GM13977 (cell line): ENCODE data around the gene THAP7.
"Not testable (repeated sequence)": the region's sequence is repeated elsewhere in the genome, so short reads cannot be mapped to it uniquely, and the experiment has no call there.

Experiments
- DNase-seq: peaks from one replicate; pipeline ENCODE4 v3.0.0; 2012; ENCODE audit warnings: low spot score
- in situ Hi-C: fragments of 300-500 bp; cut with MboI; formaldehyde crosslinking; loops from one replicate; pipeline ENCODE4 v1.12.0; 2022; ENCODE audit warnings: low sequenced_read_pairs, low pct_unique_long_range_greater_than_20kb, mixed read lengths, inconsistent platforms; ENCODE audit not compliant: unreplicated experiment
- TF ChIP-seq, protein P1 (sequence below): IDR thresholded peaks from 2 replicates; pipeline ENCODE4 v1.5.1; 2012; ENCODE audit warnings: mild to moderate bottlenecking, control low read depth; ENCODE audit not compliant: insufficient read depth; ENCODE audit errors: extremely low read depth, missing control alignments

The THAP7 gene

DNA sequence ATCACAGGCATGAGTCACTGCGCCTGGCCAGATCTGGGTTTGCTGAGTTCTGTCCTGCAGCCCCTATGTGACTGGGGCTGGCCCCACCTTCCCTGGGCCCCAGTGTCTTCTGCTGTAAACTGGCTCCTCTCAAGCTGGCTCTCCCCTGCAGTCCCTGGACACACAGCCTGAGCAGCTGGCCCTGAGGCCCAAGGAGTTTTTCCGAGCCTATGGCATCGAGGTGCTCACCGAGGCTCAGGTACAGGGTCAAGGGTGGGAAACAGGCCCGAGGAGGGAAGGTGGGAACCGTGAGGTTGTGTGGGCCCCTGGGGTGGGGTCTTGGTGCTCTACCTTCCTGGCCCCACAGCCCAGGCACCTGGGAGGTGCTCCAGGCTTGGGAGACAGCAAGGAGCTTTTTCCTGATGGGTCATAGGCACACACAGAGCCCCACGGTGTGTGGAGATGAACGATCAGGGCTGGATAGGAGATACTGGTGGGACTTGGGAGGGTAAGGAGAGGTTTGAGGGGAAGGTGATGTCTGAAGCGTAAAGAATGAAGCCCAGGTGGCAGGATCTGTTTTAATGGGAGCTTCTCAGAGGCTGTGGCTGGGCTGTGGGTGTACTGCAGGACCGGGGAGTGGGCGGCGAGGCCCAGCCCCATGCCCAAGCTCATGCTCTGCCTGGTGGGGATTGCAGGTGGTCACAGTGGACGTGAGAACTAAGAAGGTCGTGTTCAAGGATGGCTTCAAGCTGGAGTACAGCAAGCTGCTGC is 26.2 kb downstream of the THAP7 start:
- in situ Hi-C loops, result no loop called here

DNA sequence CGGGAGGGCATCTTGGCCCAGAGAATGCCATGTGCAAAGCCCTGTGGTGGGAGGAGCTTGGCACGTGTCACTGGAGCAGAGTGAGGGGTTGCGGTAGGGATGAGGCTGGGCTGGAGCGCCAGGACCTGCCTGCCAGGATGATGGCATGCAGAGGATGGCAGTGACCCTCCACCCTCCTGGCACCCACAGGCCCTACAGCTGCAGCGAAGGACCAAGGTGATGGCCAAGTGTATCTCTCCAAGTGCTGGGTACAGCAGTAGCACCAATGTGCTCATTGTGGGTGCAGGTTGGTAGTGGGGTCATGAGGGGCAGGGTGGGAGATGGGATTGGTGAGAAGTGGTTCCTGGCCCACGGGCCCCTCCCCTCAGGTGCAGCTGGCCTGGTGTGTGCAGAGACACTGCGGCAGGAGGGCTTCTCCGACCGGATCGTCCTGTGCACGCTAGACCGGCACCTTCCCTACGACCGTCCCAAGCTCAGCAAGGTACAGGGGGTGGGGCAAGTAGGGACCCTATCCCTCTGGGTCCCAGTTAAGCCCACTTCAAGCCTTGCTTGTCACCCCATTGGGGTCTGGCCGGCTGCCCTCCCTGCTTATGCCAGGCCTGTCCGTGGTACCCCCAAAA is 27.5 kb downstream of the THAP7 start:
- in situ Hi-C loops, result no loop called here
- no peak for DNase-seq
- TF ChIP-seq, protein P1, sequence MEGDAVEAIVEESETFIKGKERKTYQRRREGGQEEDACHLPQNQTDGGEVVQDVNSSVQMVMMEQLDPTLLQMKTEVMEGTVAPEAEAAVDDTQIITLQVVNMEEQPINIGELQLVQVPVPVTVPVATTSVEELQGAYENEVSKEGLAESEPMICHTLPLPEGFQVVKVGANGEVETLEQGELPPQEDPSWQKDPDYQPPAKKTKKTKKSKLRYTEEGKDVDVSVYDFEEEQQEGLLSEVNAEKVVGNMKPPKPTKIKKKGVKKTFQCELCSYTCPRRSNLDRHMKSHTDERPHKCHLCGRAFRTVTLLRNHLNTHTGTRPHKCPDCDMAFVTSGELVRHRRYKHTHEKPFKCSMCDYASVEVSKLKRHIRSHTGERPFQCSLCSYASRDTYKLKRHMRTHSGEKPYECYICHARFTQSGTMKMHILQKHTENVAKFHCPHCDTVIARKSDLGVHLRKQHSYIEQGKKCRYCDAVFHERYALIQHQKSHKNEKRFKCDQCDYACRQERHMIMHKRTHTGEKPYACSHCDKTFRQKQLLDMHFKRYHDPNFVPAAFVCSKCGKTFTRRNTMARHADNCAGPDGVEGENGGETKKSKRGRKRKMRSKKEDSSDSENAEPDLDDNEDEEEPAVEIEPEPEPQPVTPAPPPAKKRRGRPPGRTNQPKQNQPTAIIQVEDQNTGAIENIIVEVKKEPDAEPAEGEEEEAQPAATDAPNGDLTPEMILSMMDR, result no peak

More for the DNA sequence above, 26.2 kb downstream of the THAP7 start:
- no peak for DNase-seq
- TF ChIP-seq, protein P1, result no peak

DNA sequence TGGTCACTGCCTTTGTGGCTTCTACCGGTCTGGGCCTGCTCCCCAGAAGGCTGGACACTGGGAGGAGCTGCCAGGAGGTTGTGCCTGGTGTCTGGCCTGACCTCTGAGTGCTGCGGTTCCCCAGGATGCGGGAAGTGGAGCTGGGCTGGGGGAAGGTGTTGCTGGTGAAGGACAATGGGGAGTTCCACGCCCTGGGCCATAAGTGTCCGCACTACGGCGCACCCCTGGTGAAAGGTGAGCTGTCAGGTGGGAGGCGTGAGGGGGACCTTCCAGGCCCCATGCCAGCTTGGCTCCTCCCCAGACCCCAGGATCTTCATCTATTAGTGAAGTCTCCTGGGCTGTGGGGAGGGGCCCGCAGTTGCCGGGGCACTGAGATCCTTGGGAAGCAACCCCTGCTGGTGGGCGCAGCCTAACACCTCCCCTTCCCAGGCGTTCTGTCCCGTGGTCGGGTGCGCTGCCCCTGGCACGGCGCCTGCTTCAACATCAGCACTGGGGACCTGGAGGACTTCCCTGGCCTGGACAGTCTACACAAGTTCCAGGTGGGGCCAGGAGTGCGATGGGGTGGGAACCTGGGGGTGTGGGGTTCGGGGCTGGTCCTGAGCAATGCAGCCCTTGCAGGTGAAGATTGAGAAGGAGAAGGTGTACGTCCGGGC is 28.2 kb downstream of the THAP7 start:
- in situ Hi-C loops, result no loop called here
- TF ChIP-seq, protein P1, result no peak
- no peak for DNase-seq

GRCh38 chr22:20972933-20973577 is 28.9 kb downstream of the THAP7 start:
- in situ Hi-C loops, result no loop called here
- TF ChIP-seq, protein P1, result no peak
- no peak for DNase-seq

DNA sequence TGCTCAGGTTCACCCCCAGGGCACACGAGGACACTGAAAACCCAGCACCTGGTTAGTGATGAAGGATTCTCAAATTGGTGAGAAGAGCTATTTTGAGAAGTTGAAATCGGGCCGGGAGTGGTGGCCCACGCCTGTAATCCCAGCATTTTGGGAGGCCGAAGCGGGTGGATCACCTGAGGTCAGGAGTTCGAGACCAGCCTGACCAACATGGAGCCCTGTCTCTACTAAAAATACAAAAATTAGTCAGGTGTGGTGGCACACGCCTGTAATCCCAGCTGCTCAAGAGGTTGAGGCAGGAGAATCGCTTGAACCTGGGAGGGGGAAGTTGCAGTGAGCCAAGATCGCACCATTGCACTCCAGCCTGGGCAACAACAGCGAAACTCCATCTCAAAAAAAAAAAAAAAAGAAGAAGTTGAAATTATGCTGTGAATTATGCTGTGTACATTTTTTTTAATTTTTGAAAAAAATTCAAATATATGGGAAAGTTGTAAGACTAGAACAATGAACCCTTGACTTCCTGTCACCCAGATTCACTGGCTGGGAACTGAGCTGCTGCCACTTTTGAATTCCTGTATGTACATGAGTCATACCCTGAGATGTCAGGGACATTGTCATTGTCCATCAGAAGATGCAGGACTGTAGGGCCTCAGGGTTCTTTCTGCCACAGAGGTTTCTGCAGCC is 29.8 kb downstream of the THAP7 start:
- in situ Hi-C loops, DNase-seq: not testable (repeated sequence)

- no peak for DNase-seq
- in situ Hi-C loops, result no loop called here
- TF ChIP-seq, protein P1, result no peak
These were observed 30.8 kb downstream of the THAP7 start for GRCh38 chr22:20970939-20971657.
